Cerebellar nuclear complex (tissue), 1 donor: ENCODE measurements around the gene SLC29A2.
"Not testable (repeated sequence)": the region's sequence is repeated elsewhere in the genome, so short reads cannot be mapped to it uniquely, and the experiment has no call there.

ENCODE experiments used
- DNase-seq, 2 experiments: peaks; one replicate each; lab custom pipeline; 2025; lab: John Stamatoyannopoulos, UW

The SLC29A2 gene

DNA sequence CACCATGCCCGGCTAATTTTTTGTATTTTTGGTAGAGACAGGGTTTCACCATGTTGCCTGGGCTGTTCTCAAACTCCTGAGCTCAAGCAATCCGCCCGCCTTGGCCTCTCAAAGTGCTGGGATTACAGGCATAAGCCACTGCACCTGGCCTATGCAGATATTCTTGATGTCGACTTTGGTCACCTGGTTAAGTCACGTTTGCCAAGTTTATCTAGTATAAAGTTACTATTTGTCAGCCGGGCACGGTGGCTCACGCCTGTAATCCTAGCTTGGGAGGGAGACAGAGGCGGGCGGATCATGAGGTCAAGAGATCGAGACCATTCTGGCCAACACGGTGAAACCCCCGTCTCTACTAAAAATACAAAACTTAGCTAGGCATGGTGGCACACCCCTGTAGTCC, 12.8 kb upstream of the SLC29A2 start:
- DNase-seq, result not testable (repeated sequence)

DNA sequence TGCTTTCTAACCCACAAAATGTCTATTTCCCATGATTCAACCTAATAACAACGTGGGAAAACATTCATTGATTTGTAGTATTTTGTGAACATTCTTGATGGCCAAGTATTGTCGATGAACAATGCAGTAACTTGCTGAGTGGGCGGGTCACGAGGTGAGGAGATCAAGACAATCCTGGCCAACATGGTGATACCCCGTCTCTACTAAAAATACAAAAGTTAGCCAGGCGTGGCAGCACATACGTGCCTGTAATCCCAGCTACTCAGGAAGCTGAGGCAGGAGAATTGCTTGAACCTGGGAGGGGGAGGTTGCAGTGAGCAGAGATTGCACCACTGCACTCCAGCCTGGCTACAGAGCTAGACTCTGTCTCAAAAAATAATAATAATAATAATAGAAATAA, 8.7 kb upstream of the SLC29A2 start:
- not testable (repeated sequence) for DNase-seq

DNA sequence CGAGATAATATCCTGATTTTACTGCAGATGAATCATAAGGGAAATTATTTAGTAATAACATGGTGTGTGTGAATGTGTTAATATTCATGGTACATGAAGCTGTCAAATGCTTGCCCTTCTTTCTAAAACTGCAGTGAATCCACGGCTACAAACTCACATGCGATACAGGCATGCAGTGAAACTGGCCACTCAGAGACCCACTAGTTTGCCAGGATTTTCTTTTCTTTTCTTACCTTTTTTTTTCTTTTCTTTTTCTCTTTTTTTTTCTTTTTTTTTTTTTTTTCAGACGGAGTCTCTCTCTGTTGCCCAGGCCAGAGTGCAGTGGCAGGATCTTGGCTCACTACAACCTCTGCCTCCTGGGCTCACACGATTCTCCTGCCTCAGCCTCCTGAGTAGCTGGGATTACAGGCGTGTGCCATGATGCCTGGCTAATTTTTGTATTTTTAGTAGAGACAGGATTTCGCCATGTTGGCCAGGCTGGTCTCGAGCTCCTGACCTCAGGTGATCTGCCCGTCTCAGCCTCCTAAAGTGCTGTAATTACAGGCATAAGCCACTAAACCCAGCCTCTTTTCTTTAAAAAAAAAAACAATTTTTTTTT, 2.2 kb upstream of the SLC29A2 start:
- DNase-seq, result not testable (repeated sequence)

DNA sequence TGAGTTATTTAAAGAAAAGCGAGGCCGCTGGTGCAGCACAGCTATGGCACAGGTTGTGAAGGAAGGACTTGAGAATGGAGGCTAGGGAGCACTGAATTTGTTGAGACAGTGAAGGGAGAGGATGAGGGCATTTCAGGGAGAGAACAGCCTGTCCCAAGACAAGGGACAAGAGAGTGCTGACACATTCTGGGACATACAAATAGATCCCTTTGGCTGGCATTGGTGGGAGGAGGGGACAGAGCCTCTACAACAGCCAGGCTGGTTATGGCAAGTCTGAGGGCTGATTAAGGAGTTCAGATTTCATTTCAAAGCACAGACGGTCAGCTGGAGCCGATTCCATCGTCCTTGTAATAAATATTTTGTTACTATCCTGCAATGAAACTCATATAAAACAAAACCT, 1.7 kb upstream of the SLC29A2 start:
- no peak for DNase-seq

DNA sequence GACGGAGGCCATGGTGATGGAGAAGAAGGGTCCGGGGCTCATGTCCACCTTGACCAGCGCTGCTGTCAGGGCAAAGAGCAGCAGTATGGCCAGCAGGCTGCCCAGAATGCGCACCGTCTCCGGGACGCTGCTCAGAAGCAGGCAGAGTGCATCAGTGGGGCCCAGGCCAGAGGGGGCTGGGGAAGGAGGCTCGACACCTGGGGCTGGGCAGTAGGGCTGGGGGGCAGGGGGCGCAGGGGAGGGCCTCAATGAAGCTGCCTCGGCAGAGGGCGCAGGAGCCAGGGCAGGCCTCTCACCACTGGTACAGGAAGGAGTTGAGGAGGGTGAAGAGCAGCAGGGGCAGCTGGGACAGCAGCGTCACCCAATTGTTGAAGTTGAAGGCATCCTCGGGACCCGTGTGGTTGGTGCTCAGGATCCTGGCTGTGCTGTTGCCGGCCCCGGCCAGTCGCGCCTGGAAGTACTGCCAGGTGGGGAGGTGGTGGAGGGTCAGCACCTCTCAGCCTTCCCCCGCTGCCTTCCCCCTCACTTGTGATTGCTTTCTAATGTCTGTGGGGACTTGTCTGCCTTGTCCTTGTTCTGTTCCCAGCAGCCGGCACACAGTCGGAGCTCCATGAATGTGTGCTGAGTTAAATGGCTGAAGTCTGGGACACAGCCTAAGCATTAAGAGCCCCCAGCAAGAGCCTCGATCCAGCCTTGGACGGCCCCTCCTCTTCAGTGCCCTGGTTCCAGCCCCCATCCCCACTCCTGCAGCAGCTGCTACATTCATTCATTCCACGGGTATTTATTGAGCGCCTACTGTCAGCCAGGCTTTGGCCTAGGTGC, 2.3 kb downstream of the SLC29A2 start:
- DNase-seq, result no peak

DNA sequence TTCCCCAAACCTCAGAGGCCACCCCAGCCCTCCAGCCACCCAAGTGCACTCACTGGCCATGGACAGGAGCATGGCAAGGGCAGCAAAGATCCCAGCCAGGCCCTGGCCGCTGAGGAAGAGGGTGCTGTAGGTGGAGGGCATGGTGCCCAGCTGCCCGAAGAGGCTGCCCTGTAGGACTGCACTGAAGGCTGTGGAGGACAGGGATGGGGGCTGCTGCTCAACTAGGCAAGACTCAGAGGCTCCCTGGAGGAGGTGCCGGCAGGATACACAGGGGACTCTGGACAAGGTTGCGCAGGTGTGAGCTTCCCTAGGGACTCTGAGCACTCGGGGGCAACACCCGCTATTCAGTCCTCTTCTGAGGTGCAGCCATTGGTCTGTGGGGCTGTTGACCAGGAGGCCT, 3.1 kb downstream of the SLC29A2 start:
- no peak for DNase-seq

DNA sequence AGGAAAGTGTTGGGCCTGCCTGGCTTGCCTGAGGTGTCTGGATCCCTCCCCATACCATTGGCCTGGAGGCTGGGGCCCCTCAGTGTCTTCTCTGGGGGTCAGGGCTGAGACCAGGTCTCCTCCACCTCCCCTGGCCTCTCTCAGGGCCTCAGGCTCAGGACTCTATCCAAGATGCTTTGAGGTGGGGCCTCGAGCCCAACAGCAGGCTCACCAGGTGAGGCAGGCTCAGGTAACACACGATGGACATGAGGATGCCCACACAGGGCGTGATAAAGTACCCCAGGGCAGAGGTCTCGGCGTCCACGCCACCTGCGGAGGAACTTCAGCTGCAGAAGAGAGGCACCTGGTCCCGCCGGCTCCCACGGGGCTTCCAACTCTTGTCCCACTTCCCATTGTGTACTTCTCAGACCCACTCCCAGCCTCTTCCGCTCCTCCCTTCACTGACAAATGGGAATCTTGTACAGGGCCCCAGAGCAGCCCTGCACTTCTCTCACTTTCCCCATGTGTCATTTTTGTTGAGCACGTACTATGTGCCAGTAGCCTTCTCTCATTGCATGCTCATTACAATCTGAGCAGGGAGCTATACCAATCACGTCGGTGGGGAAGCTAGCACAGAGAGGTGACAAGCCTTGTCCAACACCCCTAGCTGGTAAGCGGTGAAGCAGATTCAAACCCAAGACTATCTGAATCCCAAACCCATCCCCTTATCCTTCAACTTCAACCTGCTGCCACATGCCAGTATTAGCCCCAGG, 3.8 kb downstream of the SLC29A2 start:
- DNase-seq, result no peak

DNA sequence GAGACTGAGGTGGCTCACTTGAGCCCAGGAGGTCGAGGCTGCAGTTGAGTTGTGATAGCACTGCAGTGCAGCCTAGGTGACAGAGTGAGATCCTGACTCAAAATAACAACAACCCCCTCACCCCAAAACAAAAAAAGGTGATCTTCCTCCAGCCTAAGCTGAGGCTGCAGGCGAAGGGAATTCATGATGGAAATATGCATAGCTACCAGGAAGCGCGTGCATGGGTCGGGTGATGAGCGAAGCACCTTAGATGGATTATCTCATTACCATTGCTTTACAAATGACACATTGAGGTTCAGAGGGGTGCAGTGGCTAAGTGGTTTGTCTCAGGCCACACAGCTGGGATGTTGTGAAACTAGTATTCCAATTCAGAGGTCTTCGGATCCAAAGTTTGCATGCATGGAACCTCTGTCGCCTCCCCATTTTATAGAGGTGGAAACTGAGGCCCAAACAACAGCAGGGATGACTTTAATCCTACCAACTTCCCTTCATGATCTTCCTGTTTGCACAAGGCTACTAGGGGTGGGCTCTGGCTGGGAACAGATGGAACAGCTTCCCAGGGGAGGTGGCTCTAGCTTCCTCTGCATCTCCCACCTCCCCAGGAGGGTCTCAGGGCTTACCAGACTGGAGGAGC, 4.6 kb downstream of the SLC29A2 start:
- no peak for DNase-seq

DNA sequence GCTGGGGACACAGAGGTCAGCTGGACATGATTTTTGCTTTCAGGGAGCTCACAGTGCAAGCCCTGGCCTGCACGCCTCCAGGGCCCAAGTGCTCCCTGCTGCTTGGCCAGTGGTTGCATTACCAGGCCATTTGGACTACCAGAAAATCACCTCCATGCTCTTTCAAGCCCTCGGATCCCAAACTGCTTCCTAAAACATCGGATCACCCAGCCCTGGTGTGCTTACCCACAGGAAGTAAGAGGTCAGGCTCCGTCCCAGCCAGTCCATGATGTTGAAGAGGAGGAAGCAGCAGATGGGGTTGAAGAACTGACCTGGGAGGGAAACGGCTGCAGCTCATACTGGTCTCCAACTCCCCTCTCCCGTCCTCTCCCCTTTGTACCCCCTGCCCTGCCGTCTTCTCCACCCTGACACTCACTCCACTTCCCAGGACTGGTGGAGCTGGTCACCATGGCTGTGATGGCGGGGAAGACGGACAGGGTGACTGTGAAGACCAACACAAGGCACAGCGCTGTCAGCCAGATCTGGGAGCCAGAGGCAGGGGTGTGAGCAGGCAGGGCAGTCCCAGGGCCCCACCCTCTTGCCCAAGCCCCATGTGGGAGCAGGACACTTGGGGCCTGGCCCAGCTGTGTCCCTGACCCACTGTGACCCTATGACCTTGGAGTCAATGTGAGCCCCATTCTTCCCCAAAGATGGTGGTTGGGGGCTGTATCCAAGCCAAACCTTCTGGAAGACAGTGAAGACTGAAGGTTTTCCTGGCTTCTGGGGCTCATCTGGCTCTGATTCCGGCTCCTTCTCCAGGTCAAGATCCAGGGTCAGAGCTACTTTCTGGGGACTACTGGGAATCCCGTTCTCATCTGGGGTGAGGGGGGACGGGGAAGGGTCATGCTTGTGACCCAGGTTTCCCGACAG, 5.6 kb downstream of the SLC29A2 start:
- DNase-seq, result no peak

DNA sequence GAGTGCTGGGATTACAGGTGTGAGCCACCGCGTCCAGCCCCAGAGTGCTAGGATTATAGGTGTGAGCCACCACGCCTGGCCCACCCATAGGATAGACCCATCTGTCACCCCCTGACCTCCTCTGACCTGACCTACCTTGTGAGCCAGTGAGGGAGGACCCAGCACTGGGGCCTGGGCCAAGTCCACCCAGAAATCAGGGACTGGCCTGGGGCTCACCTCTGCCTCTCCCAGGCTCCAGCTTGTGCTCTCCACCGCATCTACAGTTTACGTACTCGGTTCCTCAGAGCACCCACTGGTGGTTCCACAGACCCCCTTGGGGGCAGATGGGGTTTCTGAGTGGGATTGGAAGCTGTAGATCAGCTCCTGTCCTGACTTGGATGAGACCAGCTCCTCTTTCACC, 6.4 kb downstream of the SLC29A2 start:
- no peak for DNase-seq

DNA sequence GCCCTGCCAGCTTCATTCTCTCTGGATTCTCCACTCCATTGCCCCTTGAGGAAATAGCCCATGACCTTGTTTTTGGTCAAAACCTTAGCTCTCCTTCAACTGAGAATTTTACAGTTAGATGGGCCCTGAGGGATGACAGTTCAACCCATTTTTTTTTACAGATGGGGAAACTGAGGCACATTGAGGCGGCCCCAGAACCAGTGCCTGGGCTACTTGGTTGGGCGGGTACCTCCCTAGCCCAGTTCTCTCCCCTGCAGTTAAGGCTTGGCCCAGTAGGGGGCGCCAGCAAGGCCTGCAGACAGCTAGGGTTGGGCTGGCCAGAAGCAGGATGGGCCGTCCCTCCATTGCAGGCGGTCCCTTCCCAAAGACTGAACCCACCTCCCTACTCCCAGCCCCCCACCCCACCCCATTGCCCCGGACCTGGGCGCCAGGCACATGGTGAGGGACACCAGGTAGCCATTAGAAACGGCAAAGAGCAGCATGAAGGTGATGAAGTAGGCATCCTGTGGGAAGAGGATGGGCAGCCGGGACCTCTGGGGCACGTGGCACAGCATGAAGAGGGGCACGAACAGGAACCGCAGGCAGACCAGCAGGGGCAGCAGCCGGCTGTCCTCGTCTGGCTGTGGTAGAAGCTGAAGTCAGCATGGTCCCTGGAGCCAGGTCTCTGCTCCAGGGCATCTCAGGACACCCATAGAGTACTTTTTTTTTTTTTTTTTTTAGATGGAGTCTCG, 7.6 kb downstream of the SLC29A2 start:
- no peak for DNase-seq

DNA sequence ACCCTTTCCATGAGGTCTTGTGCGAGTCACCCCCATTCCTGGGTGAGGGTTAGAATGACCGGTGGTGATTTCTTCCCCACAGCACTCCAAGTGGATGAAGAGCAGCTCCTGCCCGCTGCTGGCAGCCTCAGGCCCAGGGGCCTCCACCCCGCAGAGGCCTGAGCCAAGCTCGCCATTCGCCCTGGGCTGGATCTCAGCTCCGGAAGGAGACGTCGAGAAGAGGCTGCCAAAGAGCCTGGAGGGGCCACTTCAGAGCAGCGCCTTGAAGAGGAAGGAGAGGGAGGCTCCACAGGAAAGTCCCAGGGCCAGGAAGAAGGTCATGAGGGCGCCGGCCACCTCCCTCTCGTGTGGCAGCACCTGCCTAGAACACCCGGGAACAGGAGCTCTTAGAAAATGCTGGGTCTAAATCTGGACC, 8.4 kb downstream of the SLC29A2 start:
- no peak for DNase-seq

DNA sequence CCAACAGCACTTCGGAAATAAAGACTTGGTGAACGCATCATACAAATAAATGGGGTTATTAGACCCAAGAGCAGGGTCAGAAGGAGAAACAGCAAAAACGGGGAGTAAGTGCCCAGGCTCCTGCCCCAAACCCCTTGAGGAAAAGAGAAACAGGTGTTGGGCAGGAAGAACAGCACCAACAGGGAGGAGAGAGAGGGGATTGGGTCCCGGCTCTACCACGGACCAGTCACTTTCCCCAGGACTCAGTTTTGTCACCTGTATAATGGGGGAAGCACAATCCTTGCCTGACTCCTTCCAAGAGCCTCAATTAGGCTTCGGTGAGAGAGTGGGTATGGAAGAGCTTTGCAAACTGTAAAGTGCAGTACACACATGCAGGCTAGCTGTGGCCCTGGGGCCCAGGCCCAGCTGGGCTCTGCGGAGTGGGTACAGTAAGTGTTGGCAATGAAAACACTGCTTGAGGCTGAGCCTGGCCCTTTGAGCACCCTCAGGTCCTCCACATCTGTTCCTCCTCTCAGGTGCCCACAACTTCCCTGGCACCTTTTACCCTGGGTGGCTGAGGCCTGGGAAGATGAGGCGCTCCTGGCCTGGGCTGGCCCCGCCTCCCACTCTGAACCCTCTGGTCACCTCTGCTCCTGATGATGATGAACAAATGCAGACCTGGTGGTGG, 8.9 kb downstream of the SLC29A2 start:
- DNase-seq, result no peak

DNA sequence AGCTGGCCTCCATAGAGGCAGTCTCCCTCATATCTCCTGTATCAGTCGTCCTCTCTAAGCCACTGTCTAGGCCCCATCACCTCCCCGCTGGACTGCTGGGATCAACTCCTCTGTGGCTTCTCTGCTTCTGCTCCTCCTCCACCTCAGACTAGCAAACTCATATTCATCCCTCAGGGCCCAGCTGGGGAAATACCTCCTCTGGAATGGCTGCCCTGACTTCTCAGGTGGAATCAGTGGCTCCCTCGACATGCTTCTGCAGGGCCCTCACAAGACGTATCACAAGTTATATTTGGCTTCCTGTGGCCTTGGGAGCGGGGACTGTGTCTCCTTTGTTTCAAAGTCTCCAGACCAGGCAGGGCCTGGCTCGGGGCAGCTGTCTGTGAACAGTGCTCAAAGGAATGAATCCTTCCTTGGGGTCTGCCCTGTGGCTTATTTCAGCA, 10.0 kb downstream of the SLC29A2 start:
- no peak for DNase-seq

DNA sequence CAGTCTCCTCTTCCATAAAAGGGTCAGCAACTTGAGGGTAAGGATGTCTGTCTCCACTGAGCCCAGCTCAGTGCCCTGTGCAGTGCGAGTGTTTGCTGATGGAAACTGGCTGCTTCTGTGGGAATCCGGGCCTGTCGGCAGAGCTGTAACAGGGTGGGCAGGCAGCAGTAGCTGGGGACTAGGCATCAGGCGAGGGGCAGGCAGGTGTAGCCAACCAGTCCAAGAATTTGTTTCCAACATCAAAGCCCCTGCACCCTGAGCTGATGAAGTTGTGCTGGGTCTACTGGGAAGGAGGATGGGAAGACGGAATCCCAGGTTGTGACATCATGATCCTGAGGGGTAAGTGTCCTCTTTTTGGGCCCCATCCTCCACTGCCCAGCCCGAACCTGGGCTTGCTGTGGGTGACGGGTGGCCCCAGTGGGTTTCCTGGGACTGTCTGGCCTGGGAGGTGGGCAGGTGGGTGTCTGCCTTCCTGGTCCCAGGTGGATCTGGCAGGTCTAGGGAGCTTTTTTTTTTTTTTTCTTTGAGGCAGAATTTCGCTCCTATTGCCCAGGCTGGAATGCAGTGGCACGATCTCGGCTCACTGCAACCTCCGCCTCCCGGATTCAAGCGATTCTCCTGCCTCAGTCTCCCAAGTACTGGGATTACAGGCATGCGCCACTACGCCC, 11.0 kb downstream of the SLC29A2 start:
- no peak for DNase-seq

DNA sequence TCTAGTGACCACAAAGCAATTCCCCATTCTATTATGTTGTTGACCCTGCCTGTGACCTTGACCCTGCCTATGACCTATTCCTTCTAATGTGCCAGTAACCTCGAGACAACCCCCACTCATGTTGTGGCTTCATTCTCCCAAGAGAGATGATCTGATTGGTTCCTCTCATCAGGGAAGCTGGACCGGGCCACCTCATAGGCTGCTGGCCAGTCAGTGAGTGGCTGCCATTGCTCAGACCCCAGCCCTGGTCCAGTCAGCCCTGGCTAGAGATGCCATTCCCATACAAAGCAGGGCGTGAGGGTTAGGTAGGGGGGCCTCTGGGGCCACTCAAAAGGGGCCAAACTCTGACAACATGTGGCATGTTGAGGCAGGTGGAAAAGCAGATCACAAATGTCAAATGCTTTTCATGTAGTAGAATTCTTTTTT, 11.9 kb downstream of the SLC29A2 start:
- no peak for DNase-seq

DNA sequence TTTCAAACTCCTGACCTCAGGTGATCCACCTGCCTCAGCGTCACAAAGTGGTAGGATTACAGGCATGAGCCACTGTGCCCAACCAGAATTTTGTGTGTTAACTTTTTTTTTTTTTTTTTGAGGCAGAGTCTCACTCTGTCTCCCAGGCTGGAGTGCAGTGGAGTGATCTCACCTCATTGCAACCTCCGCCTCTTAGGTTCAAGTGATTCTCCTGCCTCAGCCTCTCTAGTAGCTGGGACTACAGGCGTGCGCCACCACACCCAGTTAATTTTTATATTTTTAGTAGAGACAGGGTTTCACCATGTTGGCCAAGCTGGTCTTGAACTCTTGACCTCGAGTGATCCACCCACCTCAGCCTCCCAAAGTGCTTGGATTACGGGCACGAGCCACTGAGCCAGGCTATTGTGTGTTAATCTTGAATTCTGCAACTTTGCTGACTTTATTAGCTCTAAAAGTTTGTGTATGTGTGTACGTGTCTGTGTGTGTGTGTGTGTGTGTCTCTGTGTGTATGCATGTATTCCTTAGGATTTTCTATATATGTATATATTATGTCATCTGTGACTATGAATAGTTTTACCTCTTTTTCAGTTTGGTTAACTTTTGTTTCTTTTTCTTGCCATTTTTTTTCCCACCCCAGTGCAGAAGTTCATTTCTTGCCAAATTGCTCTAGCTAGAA, 20.9 kb downstream of the SLC29A2 start:
- DNase-seq, result not testable (repeated sequence)

DNA sequence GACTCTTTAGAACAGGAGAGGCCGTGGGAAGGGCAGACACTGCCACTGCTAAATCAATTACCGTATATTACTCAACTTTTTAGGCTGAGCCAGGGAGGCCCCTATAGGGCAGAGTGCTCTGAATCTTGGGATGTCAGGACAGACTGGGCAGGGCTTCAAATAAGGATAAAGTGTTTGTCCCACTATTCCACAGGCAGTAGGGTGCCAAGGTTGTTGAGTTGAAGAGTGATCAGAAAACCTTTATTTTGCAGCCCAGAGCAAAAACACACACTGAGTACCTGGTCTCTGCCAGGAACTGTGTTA, 22.5 kb downstream of the SLC29A2 start:
- no peak for DNase-seq
